ENCODE data around the gene MTNR1A. TPM values are rescaled to one million over a fixed set of nuclear protein-coding genes. Genes with fewer than 3 reads are reported as not detected.
"Not testable (repeated sequence)": the region's sequence is repeated elsewhere in the genome, so short reads cannot be mapped to it uniquely, and the experiment has no call there.

The MTNR1A gene
- total and polyA plus RNA-seq, 4 donors = not detected

- Histone ChIP-seq H3K9me3 (ENCODE audit: control insufficient read depth, low read length) (no peaks in the 10 kb centered on the region), H3K27ac (ENCODE audit: low read depth in 1 of 2, low read length in 2 of 2) (no peak overlapping the region), H3K4me1 (ENCODE audit: control insufficient read depth in 1 of 2, insufficient read depth in 2 of 2, low read length in 2 of 2) (no peaks in the 10 kb centered on the region), H3K27me3 (ENCODE audit: control insufficient read depth in 1 of 2, insufficient read depth in 2 of 2, low read length in 1 of 2) (no peaks in the 10 kb centered on the region), H3K4me3 (ENCODE audit: low read length in 2 of 2) (no peak overlapping the region), H3K36me3 (ENCODE audit: control insufficient read depth in 1 of 2, insufficient read depth in 2 of 2, low read length in 1 of 2) (no peaks in the 10 kb centered on the region)
- no peak for DNase-seq
- 65 to 73% methylated on average over 13 of the region's 13 CpGs for WGBS, 2 donors
- intact Hi-C loops (cut with DNase I) = no loop called here
- ATAC-seq (ENCODE audit: low FRiP score) = no peak
These were observed 1.6 kb downstream of the MTNR1A start for GRCh38 chr4:186553717-186554116.

- ATAC-seq (ENCODE audit: low FRiP score) (no peak), DNase-seq (no peak)
- WGBS, 2 donors = 94 to 100% methylated on average over 2 of the region's 2 CpGs
- Histone ChIP-seq H3K4me1 (ENCODE audit: control insufficient read depth in 1 of 2, insufficient read depth in 2 of 2, low read length in 2 of 2) (no peaks in the 10 kb centered on the region), H3K36me3 (ENCODE audit: control insufficient read depth in 1 of 2, insufficient read depth in 2 of 2, low read length in 1 of 2) (no peaks in the 10 kb centered on the region), H3K4me3 (ENCODE audit: low read length in 2 of 2) (no peak overlapping the region), H3K27ac (ENCODE audit: low read depth in 1 of 2, low read length in 2 of 2) (no peak overlapping the region), H3K27me3 (ENCODE audit: control insufficient read depth in 1 of 2, insufficient read depth in 2 of 2, low read length in 1 of 2) (no peaks in the 10 kb centered on the region), H3K9me3 (ENCODE audit: control insufficient read depth, low read length) (peaks cover 1% of the 10 kb centered on the region)
- intact Hi-C loops (cut with DNase I) = no loop called here
These were observed 3.5 kb downstream of the MTNR1A start for GRCh38 chr4:186551849-186552248.

- Histone ChIP-seq H3K27me3 (ENCODE audit: control insufficient read depth in 1 of 2, insufficient read depth in 2 of 2, low read length in 1 of 2) (no peaks in the 10 kb centered on the region), H3K4me3 (ENCODE audit: low read length in 2 of 2) (no peak overlapping the region), H3K9me3 (ENCODE audit: control insufficient read depth, low read length) (peaks cover 1% of the 10 kb centered on the region), H3K27ac (ENCODE audit: low read depth in 1 of 2, low read length in 2 of 2) (no peak overlapping the region), H3K36me3 (ENCODE audit: control insufficient read depth in 1 of 2, insufficient read depth in 2 of 2, low read length in 1 of 2) (no peaks in the 10 kb centered on the region), H3K4me1 (ENCODE audit: control insufficient read depth in 1 of 2, insufficient read depth in 2 of 2, low read length in 2 of 2) (no peaks in the 10 kb centered on the region)
- intact Hi-C loops (cut with DNase I) = no loop called here
- DNase-seq = no peak
- no peak for ATAC-seq (ENCODE audit: low FRiP score)
- WGBS, 2 donors = 69 to 74% methylated on average over 7 of the region's 7 CpGs
These were observed 9.9 kb downstream of the MTNR1A start for GRCh38 chr4:186545436-186545835.

- Histone ChIP-seq H3K27me3 (ENCODE audit: control insufficient read depth in 1 of 2, insufficient read depth in 2 of 2, low read length in 1 of 2) (no peaks in the 10 kb centered on the region), H3K4me3 (ENCODE audit: low read length in 2 of 2) (no peak overlapping the region), H3K9me3 (ENCODE audit: control insufficient read depth, low read length) (peaks cover 4% of the 10 kb centered on the region), H3K4me1 (ENCODE audit: control insufficient read depth in 1 of 2, insufficient read depth in 2 of 2, low read length in 2 of 2) (no peaks in the 10 kb centered on the region), H3K27ac (ENCODE audit: low read depth in 1 of 2, low read length in 2 of 2) (no peak overlapping the region), H3K36me3 (ENCODE audit: control insufficient read depth in 1 of 2, insufficient read depth in 2 of 2, low read length in 1 of 2) (no peaks in the 10 kb centered on the region)
- intact Hi-C loops (cut with DNase I) = no loop called here
- WGBS, 2 donors = 28 to 53% methylated on average over 2 of the region's 2 CpGs
- DNase-seq (no peak), ATAC-seq (ENCODE audit: low FRiP score) (no peak)
These were observed 12.2 kb downstream of the MTNR1A start for GRCh38 chr4:186543206-186543605.

GRCh38 chr4:186541801-186542200, 13.6 kb downstream of the MTNR1A start:
- DNase-seq = no peak
- no peak overlapping the region for H3K4me3 ChIP-seq (ENCODE audit: low read length in 2 of 2)
- no peak overlapping the region for H3K27ac ChIP-seq (ENCODE audit: low read depth in 1 of 2, low read length in 2 of 2)
- ATAC-seq (ENCODE audit: low FRiP score) = no peak
- H3K4me1 ChIP-seq (ENCODE audit: control insufficient read depth in 1 of 2, insufficient read depth in 2 of 2, low read length in 2 of 2) = no peaks in the 10 kb centered on the region
- intact Hi-C loops (cut with DNase I) = no loop called here
- WGBS, 2 donors = 75 to 78% methylated on average over 4 of the region's 4 CpGs
- no peaks in the 10 kb centered on the region for H3K36me3 ChIP-seq (ENCODE audit: control insufficient read depth in 1 of 2, insufficient read depth in 2 of 2, low read length in 1 of 2)
- H3K27me3 ChIP-seq (ENCODE audit: control insufficient read depth in 1 of 2, insufficient read depth in 2 of 2, low read length in 1 of 2) = no peaks in the 10 kb centered on the region
- H3K9me3 ChIP-seq (ENCODE audit: control insufficient read depth, low read length) = peaks cover 2% of the 10 kb centered on the region

- Histone ChIP-seq H3K4me1 (ENCODE audit: control insufficient read depth in 1 of 2, insufficient read depth in 2 of 2, low read length in 2 of 2) (no peaks in the 10 kb centered on the region), H3K9me3 (ENCODE audit: control insufficient read depth, low read length) (peaks cover 2% of the 10 kb centered on the region), H3K27ac (ENCODE audit: low read depth in 1 of 2, low read length in 2 of 2) (no peak overlapping the region), H3K36me3 (ENCODE audit: control insufficient read depth in 1 of 2, insufficient read depth in 2 of 2, low read length in 1 of 2) (no peaks in the 10 kb centered on the region), H3K4me3 (ENCODE audit: low read length in 2 of 2) (no peak overlapping the region), H3K27me3 (ENCODE audit: control insufficient read depth in 1 of 2, insufficient read depth in 2 of 2, low read length in 1 of 2) (no peaks in the 10 kb centered on the region)
- 81 to 82% methylated on average over 19 of the region's 19 CpGs for WGBS, 2 donors
- ATAC-seq (ENCODE audit: low FRiP score) = no peak
- intact Hi-C loops (cut with DNase I) = no loop called here
- DNase-seq = no peak
These were observed 17.4 kb downstream of the MTNR1A start for GRCh38 chr4:186537843-186538521.

- Histone ChIP-seq H3K9me3 (ENCODE audit: control insufficient read depth, low read length) (peaks cover 2% of the 10 kb centered on the region), H3K36me3 (ENCODE audit: control insufficient read depth in 1 of 2, insufficient read depth in 2 of 2, low read length in 1 of 2) (no peaks in the 10 kb centered on the region), H3K27ac (ENCODE audit: low read depth in 1 of 2, low read length in 2 of 2) (no peak overlapping the region), H3K27me3 (ENCODE audit: control insufficient read depth in 1 of 2, insufficient read depth in 2 of 2, low read length in 1 of 2) (no peaks in the 10 kb centered on the region), H3K4me3 (ENCODE audit: low read length in 2 of 2) (no peak overlapping the region), H3K4me1 (ENCODE audit: control insufficient read depth in 1 of 2, insufficient read depth in 2 of 2, low read length in 2 of 2) (no peaks in the 10 kb centered on the region)
- DNase-seq (no peak), ATAC-seq (ENCODE audit: low FRiP score) (no peak)
- 86 to 89% methylated on average over 10 of the region's 10 CpGs for WGBS, 2 donors
- intact Hi-C loops (cut with DNase I) = no loop called here
These were observed 19.1 kb downstream of the MTNR1A start for GRCh38 chr4:186536285-186536684.

GRCh38 chr4:186534056-186534455, 21.3 kb downstream of the MTNR1A start:
- Histone ChIP-seq H3K27ac (ENCODE audit: low read depth in 1 of 2, low read length in 2 of 2) (no peak overlapping the region), H3K36me3 (ENCODE audit: control insufficient read depth in 1 of 2, insufficient read depth in 2 of 2, low read length in 1 of 2) (no peaks in the 10 kb centered on the region), H3K4me1 (ENCODE audit: control insufficient read depth in 1 of 2, insufficient read depth in 2 of 2, low read length in 2 of 2) (no peaks in the 10 kb centered on the region), H3K27me3 (ENCODE audit: control insufficient read depth in 1 of 2, insufficient read depth in 2 of 2, low read length in 1 of 2) (no peaks in the 10 kb centered on the region), H3K4me3 (ENCODE audit: low read length in 2 of 2) (no peak overlapping the region), H3K9me3 (ENCODE audit: control insufficient read depth, low read length) (no peaks in the 10 kb centered on the region)
- ATAC-seq (ENCODE audit: low FRiP score) (no peak), DNase-seq (no peak)
- intact Hi-C loops (cut with DNase I) = no loop called here
- WGBS, 2 donors = 96 to 97% methylated on average over 21 of the region's 21 CpGs

- H3K27ac ChIP-seq (ENCODE audit: low read depth in 1 of 2, low read length in 2 of 2); DNase-seq; ATAC-seq (ENCODE audit: low FRiP score); H3K9me3 ChIP-seq (ENCODE audit: control insufficient read depth, low read length); H3K27me3 ChIP-seq (ENCODE audit: control insufficient read depth in 1 of 2, insufficient read depth in 2 of 2, low read length in 1 of 2); H3K36me3 ChIP-seq (ENCODE audit: control insufficient read depth in 1 of 2, insufficient read depth in 2 of 2, low read length in 1 of 2); intact Hi-C loops (cut with DNase I); H3K4me1 ChIP-seq (ENCODE audit: control insufficient read depth in 1 of 2, insufficient read depth in 2 of 2, low read length in 2 of 2); H3K4me3 ChIP-seq (ENCODE audit: low read length in 2 of 2): not testable (repeated sequence)
- 90 to 95% methylated on average over 4 of the region's 4 CpGs for WGBS, 2 donors
These were observed 31.4 kb downstream of the MTNR1A start for GRCh38 chr4:186523927-186524326.

Measured in aorta (tissue), 5 donors.